Measurements from ENCODE around the gene TELO2. TPM values are rescaled to one million over a fixed set of nuclear protein-coding genes. Genes with fewer than 3 reads are reported as not detected.

Gene TELO2
- total RNA-seq, 1 experiment from 2014 or later = 85.4 TPM

GRCh38 chr16:1538804-1539520, 45.8 kb downstream of the TELO2 start:
- Mint-ChIP-seq H3K27ac (ENCODE audit: unreplicated experiment) (no peak overlapping the region), H3K4me1 (ENCODE audit: low read depth, unreplicated experiment) (peaks cover 8% of the 10 kb centered on the region), H3K4me3 (ENCODE audit: low read depth, unreplicated experiment) (no peak overlapping the region), H3K36me3 (ENCODE audit: insufficient read depth, unreplicated experiment) (no peaks in the 10 kb centered on the region), H3K27me3 (ENCODE audit: unreplicated experiment) (no peaks in the 10 kb centered on the region), H3K9me3 (ENCODE audit: low read depth, unreplicated experiment) (no peaks in the 10 kb centered on the region)
- BruUV-seq (replicated peaks) = no TSS peak
- intact Hi-C loops (cut with micrococcal nuclease; ENCODE audit: unreplicated experiment) = no loop called here
- TF ChIP-seq, protein P1, sequence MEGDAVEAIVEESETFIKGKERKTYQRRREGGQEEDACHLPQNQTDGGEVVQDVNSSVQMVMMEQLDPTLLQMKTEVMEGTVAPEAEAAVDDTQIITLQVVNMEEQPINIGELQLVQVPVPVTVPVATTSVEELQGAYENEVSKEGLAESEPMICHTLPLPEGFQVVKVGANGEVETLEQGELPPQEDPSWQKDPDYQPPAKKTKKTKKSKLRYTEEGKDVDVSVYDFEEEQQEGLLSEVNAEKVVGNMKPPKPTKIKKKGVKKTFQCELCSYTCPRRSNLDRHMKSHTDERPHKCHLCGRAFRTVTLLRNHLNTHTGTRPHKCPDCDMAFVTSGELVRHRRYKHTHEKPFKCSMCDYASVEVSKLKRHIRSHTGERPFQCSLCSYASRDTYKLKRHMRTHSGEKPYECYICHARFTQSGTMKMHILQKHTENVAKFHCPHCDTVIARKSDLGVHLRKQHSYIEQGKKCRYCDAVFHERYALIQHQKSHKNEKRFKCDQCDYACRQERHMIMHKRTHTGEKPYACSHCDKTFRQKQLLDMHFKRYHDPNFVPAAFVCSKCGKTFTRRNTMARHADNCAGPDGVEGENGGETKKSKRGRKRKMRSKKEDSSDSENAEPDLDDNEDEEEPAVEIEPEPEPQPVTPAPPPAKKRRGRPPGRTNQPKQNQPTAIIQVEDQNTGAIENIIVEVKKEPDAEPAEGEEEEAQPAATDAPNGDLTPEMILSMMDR (IDR thresholded peaks at IDR 0.05; ENCODE audit: unreplicated experiment) = no peak
- DNase-seq = no peak
- CTCF ChIA-PET = interaction anchor here (1.6 kb wide), 1 partner anchor 9 kb away, joined by 4 read pairs; no protein-coding TSS in a partner anchor

GRCh38 chr16:1539720-1540555, 46.8 kb downstream of the TELO2 start:
- Mint-ChIP-seq H3K4me1 (ENCODE audit: low read depth, unreplicated experiment) (peaks cover 9% of the 10 kb centered on the region), H3K27me3 (ENCODE audit: unreplicated experiment) (no peaks in the 10 kb centered on the region), H3K36me3 (ENCODE audit: insufficient read depth, unreplicated experiment) (no peaks in the 10 kb centered on the region), H3K27ac (ENCODE audit: unreplicated experiment) (no peak overlapping the region), H3K9me3 (ENCODE audit: low read depth, unreplicated experiment) (no peaks in the 10 kb centered on the region), H3K4me3 (ENCODE audit: low read depth, unreplicated experiment) (no peak overlapping the region)
- CTCF ChIA-PET = interaction anchor here (1.6 kb wide), 1 partner anchor 8 kb away, joined by 4 read pairs; no protein-coding TSS in a partner anchor
- BruUV-seq (replicated peaks) = no TSS peak
- no peak for DNase-seq
- TF ChIP-seq, protein P1 (IDR thresholded peaks at IDR 0.05; ENCODE audit: unreplicated experiment) = no peak
- intact Hi-C loops (cut with micrococcal nuclease; ENCODE audit: unreplicated experiment) = no loop called here

- no peak overlapping the region for H3K27ac Mint-ChIP-seq (ENCODE audit: unreplicated experiment)
- H3K4me3 Mint-ChIP-seq (ENCODE audit: low read depth, unreplicated experiment) = no peak overlapping the region
- no peaks in the 10 kb centered on the region for H3K36me3 Mint-ChIP-seq (ENCODE audit: insufficient read depth, unreplicated experiment)
- no peaks in the 10 kb centered on the region for H3K27me3 Mint-ChIP-seq (ENCODE audit: unreplicated experiment)
- no peaks in the 10 kb centered on the region for H3K9me3 Mint-ChIP-seq (ENCODE audit: low read depth, unreplicated experiment)
- TF ChIP-seq, protein P1 (IDR thresholded peaks at IDR 0.05; ENCODE audit: unreplicated experiment) = no peak
- H3K4me1 Mint-ChIP-seq (ENCODE audit: low read depth, unreplicated experiment) = peaks cover 9% of the 10 kb centered on the region
- intact Hi-C loops (cut with micrococcal nuclease; ENCODE audit: unreplicated experiment) = no loop called here
- CTCF ChIA-PET = no interaction called here
- BruUV-seq (replicated peaks) = no TSS peak
- DNase-seq = no peak
Measured at GRCh38 chr16:1540556-1540855, 47.3 kb downstream of the TELO2 start.

- no TSS peak for BruUV-seq (replicated peaks)
- no peaks in the 10 kb centered on the region for H3K27me3 Mint-ChIP-seq (ENCODE audit: unreplicated experiment)
Measured at GRCh38 chr16:1541293-1542165, 48.4 kb downstream of the TELO2 start.

More at GRCh38 chr16:1541293-1542165, 48.4 kb downstream of the TELO2 start:
- CTCF ChIA-PET = no interaction called here
- no peak overlapping the region for H3K27ac Mint-ChIP-seq (ENCODE audit: unreplicated experiment)
- H3K36me3 Mint-ChIP-seq (ENCODE audit: insufficient read depth, unreplicated experiment) = no peaks in the 10 kb centered on the region
- no peak for DNase-seq
- H3K4me3 Mint-ChIP-seq (ENCODE audit: low read depth, unreplicated experiment) = no peak overlapping the region
- peaks cover 9% of the 10 kb centered on the region for H3K4me1 Mint-ChIP-seq (ENCODE audit: low read depth, unreplicated experiment)
- intact Hi-C loops (cut with micrococcal nuclease; ENCODE audit: unreplicated experiment) = no loop called here
- no peaks in the 10 kb centered on the region for H3K9me3 Mint-ChIP-seq (ENCODE audit: low read depth, unreplicated experiment)
- TF ChIP-seq, protein P1 (IDR thresholded peaks at IDR 0.05; ENCODE audit: unreplicated experiment) = no peak
